Measurements from ENCODE around the gene DYSF. TPM values are rescaled to one million over a fixed set of nuclear protein-coding genes. Genes with fewer than 3 reads are reported as not detected.

Gene DYSF
- total and polyA plus RNA-seq, 2 donors (not counting 3 experiments of a cell fraction or from before 2014, with no cell fraction given), result 50.9 to 152 TPM

DNA sequence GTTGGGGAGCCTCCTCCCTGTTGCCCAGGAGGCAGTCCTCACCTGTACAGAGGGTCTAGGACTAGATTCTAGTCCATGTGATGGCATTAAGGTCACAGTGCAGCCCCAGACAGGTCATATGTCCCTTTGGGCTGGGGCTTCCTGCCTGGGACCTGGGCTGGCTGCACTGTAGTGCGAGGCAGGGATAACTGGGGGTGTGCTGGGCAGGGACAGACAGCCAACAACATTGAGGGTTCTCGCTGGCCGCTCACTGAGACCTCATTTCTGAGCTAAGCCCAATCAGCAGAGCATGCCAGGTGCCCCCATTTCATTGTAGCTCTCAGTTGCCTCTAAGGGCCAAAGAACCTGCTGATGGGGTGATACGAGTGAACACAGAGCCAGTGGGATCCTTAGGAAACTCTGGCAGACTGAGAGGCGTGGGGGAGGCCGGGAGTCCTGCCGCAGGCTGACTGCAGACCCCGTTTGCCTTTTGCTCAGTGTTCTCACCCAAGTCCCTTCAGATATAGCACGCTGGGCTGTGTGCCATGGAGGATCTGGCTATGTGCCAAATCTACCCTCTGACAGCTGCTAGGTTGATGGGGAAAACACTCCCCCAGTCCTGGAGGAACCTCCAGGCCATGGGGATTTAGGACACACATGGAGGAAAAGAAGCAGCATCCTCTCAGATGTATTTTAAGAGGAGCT lies 51.9 kb downstream of the DYSF start:
- no peaks in the 10 kb centered on the region for H3K9me3 ChIP-seq (replicated peaks; ENCODE audit: control insufficient read depth, insufficient read depth, low read length)
- H3K4me1 ChIP-seq (ENCODE audit: control insufficient read depth, extremely low read depth, insufficient read depth, low read length), result peaks cover 48% of the 10 kb centered on the region
- DNase-seq (ENCODE audit: low read depth, low spot score), result peak; percentile 63
- H3K36me3 ChIP-seq (ENCODE audit: control insufficient read depth in 2 of 2, extremely low read depth in 1 of 2, insufficient read depth in 2 of 2, low read length in 2 of 2), result no peaks in the 10 kb centered on the region
- dilution Hi-C loops (cut with MboI; ENCODE audit: extremely low pct_ligation_motif_present, low sequenced_read_pairs) (no loop called here), intact Hi-C loops (cut with micrococcal nuclease) (no loop called here)
- POLR2A ChIA-PET, result interaction anchor here (1.1 kb wide), 1 partner anchor 81 kb away, joined by 8 read pairs; no protein-coding TSS in a partner anchor
- no peaks in the 10 kb centered on the region for H3K79me2 ChIP-seq (ENCODE audit: control insufficient read depth, insufficient read depth, low read length)
- TF ChIP-seq, protein P1, sequence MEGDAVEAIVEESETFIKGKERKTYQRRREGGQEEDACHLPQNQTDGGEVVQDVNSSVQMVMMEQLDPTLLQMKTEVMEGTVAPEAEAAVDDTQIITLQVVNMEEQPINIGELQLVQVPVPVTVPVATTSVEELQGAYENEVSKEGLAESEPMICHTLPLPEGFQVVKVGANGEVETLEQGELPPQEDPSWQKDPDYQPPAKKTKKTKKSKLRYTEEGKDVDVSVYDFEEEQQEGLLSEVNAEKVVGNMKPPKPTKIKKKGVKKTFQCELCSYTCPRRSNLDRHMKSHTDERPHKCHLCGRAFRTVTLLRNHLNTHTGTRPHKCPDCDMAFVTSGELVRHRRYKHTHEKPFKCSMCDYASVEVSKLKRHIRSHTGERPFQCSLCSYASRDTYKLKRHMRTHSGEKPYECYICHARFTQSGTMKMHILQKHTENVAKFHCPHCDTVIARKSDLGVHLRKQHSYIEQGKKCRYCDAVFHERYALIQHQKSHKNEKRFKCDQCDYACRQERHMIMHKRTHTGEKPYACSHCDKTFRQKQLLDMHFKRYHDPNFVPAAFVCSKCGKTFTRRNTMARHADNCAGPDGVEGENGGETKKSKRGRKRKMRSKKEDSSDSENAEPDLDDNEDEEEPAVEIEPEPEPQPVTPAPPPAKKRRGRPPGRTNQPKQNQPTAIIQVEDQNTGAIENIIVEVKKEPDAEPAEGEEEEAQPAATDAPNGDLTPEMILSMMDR (IDR thresholded peaks at IDR 0.05; ENCODE audit: extremely low read depth in 1 of 2, insufficient read depth in 1 of 2, low read depth in 1 of 2, low read length in 2 of 2), result no peak
- TF ChIP-seq FOS (IDR thresholded peaks at IDR 0.05; ENCODE audit: borderline replicate concordance, insufficient read depth, low read length), result no peak
- no peak for TF ChIP-seq MYC (IDR thresholded peaks at IDR 0.05; ENCODE audit: low read depth, low read length)
- TF ChIP-seq JUN (IDR thresholded peaks at IDR 0.05; ENCODE audit: borderline replicate concordance, insufficient read depth, insufficient read length, low read depth), result no peak
- TF ChIP-seq POLR2A (IDR thresholded peaks at IDR 0.05; ENCODE audit: low read depth, low read length), result no peak
- TF ChIP-seq GATA2 (IDR thresholded peaks at IDR 0.05; ENCODE audit: insufficient read depth, insufficient read length, low read depth, low read length), result no peak
- no peak for TF ChIP-seq POLR2AphosphoS5 (IDR thresholded peaks at IDR 0.05; ENCODE audit: insufficient read depth, low read depth, low read length)
- no peak for TF ChIP-seq EZH2 (IDR thresholded peaks at IDR 0.05; ENCODE audit: borderline replicate concordance, low read depth, low read length, severe bottlenecking)
- no peak for TF ChIP-seq MAX (IDR thresholded peaks at IDR 0.05; ENCODE audit: insufficient read depth, insufficient read length)
- H3K4me2 ChIP-seq (ENCODE audit: insufficient read depth, low read length), result no peak overlapping the region
- BruUV-seq (replicated peaks), result no TSS peak
- no peaks in the 10 kb centered on the region for H3K9me1 ChIP-seq (replicated peaks; ENCODE audit: control insufficient read depth, extremely low read depth, insufficient read depth, low read length)
- no peak overlapping the region for H2AFZ ChIP-seq (ENCODE audit: low read depth, low read length)
- H3K27ac ChIP-seq (ENCODE audit: insufficient read depth, low read depth, low read length), result peak overlapping the region; percentile 85
- no peak for FAIRE-seq
- no peaks in the 10 kb centered on the region for H3K27me3 ChIP-seq (ENCODE audit: control insufficient read depth in 2 of 2, insufficient read depth in 2 of 2, low read length in 2 of 2)
- no peaks in the 10 kb centered on the region for H4K20me1 ChIP-seq (replicated peaks; ENCODE audit: control insufficient read depth, extremely low read depth, insufficient read depth, low read length)
- CTCF ChIA-PET, result interaction anchor here (1.8 to 15.3 kb wide), 3 partner anchors 8 to 205 kb away, joined by 4 to 670 read pairs (median 219); partner anchors contain the start of gene DYSF
- no peak overlapping the region for H3K9ac ChIP-seq (replicated peaks; ENCODE audit: extremely low read depth, insufficient read depth, low read length)
- H3K4me3 ChIP-seq (replicated peaks in 1 of 3; ENCODE audit: insufficient read depth in 1 of 3, low read depth in 1 of 3, low read length in 3 of 3), result no peak overlapping the region

All from endothelial cell of umbilical vein (primary cell).